ENCODE results near the gene INF2.

The INF2 gene

DNA sequence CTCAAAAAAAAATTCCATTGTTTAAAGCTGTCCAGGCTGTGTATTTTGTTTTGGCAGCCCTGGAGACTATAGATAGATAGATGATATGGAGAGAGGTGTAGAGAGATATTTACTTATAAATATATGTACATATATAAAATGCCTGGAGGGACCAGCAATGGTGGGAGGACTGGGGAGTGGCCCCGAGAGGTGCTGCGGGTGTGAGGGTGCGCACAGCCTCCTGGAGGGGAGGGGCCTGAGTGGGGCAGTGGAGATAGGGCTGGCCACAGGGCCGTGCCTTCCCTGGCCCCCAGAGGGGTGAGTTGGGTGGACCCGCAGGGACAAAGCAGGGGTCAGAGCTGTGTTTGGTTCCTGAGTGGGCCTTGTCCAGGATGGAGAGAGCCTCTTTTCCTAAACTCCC is 41.1 kb downstream of the INF2 start:
- no peak for ATAC-seq

DNA sequence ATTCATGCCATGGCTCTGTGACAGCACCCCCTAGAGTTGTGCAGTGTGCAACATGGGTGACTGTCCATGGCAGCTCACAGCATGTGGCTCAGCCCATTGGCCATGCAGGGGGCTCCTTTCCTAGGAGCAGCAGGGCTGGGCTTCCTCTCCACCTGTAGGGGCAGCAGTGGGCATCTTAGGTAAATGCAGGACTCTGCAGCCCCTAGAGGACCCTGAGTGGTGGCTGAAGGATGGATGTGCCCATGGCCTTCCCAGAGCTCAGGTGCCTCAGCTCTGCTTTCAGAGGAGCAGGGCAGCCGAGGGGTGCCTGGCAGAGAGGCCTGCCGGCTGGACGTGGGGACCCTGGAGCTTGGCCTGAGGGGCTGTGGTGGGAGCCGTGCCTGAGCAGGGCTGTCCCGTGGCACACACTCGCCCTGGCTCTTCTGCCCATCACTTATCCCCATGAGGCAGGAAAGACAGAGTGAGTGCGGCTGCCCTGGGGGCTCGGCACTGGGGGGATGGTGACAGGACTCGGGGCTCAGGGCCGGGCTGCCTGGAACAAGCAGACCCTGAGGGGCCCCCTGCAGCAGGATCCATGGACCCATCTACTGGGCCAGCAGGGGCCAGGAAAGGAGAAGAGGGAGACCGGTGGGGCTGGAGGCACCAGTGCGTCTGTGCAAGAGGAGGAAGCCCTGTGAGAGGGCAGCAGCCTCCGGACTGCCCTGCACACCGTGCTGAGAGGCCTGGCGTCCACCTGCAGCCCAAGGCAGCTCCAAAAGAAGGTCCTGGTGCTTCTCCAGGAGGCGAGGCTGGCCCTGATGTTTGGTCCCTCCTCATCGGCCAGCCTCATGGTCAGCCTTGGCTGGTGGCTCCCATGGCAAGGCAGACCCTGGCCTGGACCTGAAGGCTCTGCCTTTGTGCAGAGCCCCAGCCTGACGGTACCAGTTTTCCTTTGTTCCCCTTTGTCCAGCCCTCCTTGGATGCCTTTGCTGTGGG is 42.2 kb downstream of the INF2 start:
- TF ChIP-seq OSR1 (CRISPR knock-in tag; IDR thresholded peaks at IDR 0.05) (no peak), ZFP3 (CRISPR knock-in tag; IDR thresholded peaks at IDR 0.05) (no peak), ZFP30 (CRISPR knock-in tag; IDR thresholded peaks at IDR 0.05) (no peak), CSDC2 (CRISPR knock-in tag; IDR thresholded peaks at IDR 0.05) (no peak), GLIS3 (CRISPR knock-in tag; IDR thresholded peaks at IDR 0.05) (no peak), ZNF565 (CRISPR knock-in tag; conservative IDR thresholded peaks at IDR 0.05; ENCODE audit: low read depth) (no peak), RARB (CRISPR knock-in tag; IDR thresholded peaks at IDR 0.05) (no peak), ZNF8 (CRISPR knock-in tag; IDR thresholded peaks at IDR 0.05) (no peak), ARNTL (CRISPR knock-in tag; IDR thresholded peaks at IDR 0.05; ENCODE audit: borderline replicate concordance, low read depth) (no peak), ISL1 (CRISPR knock-in tag; IDR thresholded peaks at IDR 0.05) (no peak)
- TF ChIP-seq, protein P1, sequence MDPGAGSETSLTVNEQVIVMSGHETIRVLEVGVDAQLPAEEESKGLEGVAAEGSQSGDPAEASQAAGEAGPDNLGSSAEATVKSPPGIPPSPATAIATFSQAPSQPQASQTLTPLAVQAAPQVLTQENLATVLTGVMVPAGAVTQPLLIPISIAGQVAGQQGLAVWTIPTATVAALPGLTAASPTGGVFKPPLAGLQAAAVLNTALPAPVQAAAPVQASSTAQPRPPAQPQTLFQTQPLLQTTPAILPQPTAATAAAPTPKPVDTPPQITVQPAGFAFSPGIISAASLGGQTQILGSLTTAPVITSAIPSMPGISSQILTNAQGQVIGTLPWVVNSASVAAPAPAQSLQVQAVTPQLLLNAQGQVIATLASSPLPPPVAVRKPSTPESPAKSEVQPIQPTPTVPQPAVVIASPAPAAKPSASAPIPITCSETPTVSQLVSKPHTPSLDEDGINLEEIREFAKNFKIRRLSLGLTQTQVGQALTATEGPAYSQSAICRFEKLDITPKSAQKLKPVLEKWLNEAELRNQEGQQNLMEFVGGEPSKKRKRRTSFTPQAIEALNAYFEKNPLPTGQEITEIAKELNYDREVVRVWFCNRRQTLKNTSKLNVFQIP (CRISPR knock-in tag; IDR thresholded peaks at IDR 0.05; ENCODE audit: borderline replicate concordance, low read depth) = no peak
- TF ChIP-seq, protein P2, sequence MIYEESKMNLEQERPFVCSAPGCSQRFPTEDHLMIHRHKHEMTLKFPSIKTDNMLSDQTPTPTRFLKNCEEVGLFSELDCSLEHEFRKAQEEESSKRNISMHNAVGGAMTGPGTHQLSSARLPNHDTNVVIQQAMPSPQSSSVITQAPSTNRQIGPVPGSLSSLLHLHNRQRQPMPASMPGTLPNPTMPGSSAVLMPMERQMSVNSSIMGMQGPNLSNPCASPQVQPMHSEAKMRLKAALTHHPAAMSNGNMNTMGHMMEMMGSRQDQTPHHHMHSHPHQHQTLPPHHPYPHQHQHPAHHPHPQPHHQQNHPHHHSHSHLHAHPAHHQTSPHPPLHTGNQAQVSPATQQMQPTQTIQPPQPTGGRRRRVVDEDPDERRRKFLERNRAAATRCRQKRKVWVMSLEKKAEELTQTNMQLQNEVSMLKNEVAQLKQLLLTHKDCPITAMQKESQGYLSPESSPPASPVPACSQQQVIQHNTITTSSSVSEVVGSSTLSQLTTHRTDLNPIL (CRISPR knock-in tag; IDR thresholded peaks at IDR 0.05; ENCODE audit: low read depth) = no peak
- peak; percentile 55 for ATAC-seq

More for the DNA sequence above, 41.1 kb downstream of the INF2 start:
- no peak for TF ChIP-seq ZFP3 (CRISPR knock-in tag; IDR thresholded peaks at IDR 0.05)
- TF ChIP-seq TOX (CRISPR knock-in tag; IDR thresholded peaks at IDR 0.05; ENCODE audit: borderline replicate concordance) = no peak
- TF ChIP-seq TCF4 (CRISPR knock-in tag; IDR thresholded peaks at IDR 0.05; ENCODE audit: borderline replicate concordance) = no peak
- TF ChIP-seq ZC3H10 (CRISPR knock-in tag; IDR thresholded peaks at IDR 0.05) = no peak
- no peak for TF ChIP-seq ZNF565 (CRISPR knock-in tag; conservative IDR thresholded peaks at IDR 0.05; ENCODE audit: low read depth)
- TF ChIP-seq ZFP30 (CRISPR knock-in tag; IDR thresholded peaks at IDR 0.05) = no peak
- TF ChIP-seq, protein P3, sequence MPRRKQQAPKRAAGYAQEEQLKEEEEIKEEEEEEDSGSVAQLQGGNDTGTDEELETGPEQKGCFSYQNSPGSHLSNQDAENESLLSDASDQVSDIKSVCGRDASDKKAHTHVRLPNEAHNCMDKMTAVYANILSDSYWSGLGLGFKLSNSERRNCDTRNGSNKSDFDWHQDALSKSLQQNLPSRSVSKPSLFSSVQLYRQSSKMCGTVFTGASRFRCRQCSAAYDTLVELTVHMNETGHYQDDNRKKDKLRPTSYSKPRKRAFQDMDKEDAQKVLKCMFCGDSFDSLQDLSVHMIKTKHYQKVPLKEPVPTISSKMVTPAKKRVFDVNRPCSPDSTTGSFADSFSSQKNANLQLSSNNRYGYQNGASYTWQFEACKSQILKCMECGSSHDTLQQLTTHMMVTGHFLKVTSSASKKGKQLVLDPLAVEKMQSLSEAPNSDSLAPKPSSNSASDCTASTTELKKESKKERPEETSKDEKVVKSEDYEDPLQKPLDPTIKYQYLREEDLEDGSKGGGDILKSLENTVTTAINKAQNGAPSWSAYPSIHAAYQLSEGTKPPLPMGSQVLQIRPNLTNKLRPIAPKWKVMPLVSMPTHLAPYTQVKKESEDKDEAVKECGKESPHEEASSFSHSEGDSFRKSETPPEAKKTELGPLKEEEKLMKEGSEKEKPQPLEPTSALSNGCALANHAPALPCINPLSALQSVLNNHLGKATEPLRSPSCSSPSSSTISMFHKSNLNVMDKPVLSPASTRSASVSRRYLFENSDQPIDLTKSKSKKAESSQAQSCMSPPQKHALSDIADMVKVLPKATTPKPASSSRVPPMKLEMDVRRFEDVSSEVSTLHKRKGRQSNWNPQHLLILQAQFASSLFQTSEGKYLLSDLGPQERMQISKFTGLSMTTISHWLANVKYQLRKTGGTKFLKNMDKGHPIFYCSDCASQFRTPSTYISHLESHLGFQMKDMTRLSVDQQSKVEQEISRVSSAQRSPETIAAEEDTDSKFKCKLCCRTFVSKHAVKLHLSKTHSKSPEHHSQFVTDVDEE (CRISPR knock-in tag; IDR thresholded peaks at IDR 0.05) = no peak
- TF ChIP-seq, protein P4, sequence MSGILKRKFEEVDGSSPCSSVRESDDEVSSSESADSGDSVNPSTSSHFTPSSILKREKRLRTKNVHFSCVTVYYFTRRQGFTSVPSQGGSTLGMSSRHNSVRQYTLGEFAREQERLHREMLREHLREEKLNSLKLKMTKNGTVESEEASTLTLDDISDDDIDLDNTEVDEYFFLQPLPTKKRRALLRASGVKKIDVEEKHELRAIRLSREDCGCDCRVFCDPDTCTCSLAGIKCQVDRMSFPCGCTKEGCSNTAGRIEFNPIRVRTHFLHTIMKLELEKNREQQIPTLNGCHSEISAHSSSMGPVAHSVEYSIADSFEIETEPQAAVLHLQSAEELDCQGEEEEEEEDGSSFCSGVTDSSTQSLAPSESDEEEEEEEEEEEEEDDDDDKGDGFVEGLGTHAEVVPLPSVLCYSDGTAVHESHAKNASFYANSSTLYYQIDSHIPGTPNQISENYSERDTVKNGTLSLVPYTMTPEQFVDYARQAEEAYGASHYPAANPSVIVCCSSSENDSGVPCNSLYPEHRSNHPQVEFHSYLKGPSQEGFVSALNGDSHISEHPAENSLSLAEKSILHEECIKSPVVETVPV (CRISPR knock-in tag; IDR thresholded peaks at IDR 0.05) = no peak
- TF ChIP-seq BACH2 (CRISPR knock-in tag; IDR thresholded peaks at IDR 0.05; ENCODE audit: borderline replicate concordance) = no peak
- TF ChIP-seq ZNF8 (CRISPR knock-in tag; IDR thresholded peaks at IDR 0.05) = no peak
- TF ChIP-seq ESRRG (CRISPR knock-in tag; IDR thresholded peaks at IDR 0.05) = no peak
- TF ChIP-seq, protein P5, sequence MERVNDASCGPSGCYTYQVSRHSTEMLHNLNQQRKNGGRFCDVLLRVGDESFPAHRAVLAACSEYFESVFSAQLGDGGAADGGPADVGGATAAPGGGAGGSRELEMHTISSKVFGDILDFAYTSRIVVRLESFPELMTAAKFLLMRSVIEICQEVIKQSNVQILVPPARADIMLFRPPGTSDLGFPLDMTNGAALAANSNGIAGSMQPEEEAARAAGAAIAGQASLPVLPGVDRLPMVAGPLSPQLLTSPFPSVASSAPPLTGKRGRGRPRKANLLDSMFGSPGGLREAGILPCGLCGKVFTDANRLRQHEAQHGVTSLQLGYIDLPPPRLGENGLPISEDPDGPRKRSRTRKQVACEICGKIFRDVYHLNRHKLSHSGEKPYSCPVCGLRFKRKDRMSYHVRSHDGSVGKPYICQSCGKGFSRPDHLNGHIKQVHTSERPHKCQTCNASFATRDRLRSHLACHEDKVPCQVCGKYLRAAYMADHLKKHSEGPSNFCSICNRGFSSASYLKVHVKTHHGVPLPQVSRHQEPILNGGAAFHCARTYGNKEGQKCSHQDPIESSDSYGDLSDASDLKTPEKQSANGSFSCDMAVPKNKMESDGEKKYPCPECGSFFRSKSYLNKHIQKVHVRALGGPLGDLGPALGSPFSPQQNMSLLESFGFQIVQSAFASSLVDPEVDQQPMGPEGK (CRISPR knock-in tag; IDR thresholded peaks at IDR 0.05; ENCODE audit: borderline replicate concordance) = no peak

Measured in SK-N-SH treated with all-trans-retinoic acid at 6 μM for 48 hours (cell line).